Common myeloid progenitor, CD34-positive (primary cell): ENCODE data around the gene THEM4. TPM values are rescaled to one million over a fixed set of nuclear protein-coding genes. Genes with fewer than 3 reads are reported as not detected.

Source experiments
- CTCF ChIA-PET: fragments of 350-600 bp; sonication (Branson Sonifier 250); formaldehyde crosslinking; loops from one replicate; lab custom pipeline; 2021; ENCODE audit warnings: antibody characterized with exemption; lab: Charles Lee
- POLR2A ChIA-PET: fragments of 350-600 bp; sonication (Branson Sonifier 250); formaldehyde crosslinking; loops from one replicate; lab custom pipeline; 2021; ENCODE audit warnings: antibody characterized with exemption; lab: Charles Lee
- DNase-seq, 3 donors: peaks; one replicate each; pipeline versions ENCODE4 v3.0.0 to v3.0.0-alpha.2; 2013
- H3K27ac ChIP-seq, 2 experiments: 1 replicate in 1 of 2; 2 replicates in 1 of 2; pipeline ENCODE4 v1.7.0; 2013; ENCODE audit warnings: inconsistent platforms in 2 of 2, low read length in 2 of 2, mild to moderate bottlenecking in 2 of 2, low read depth in 1 of 2, moderate library complexity in 1 of 2; ENCODE audit not compliant: severe bottlenecking in 2 of 2, insufficient read depth in 1 of 2, poor library complexity in 1 of 2
- H3K27me3 ChIP-seq, 5 experiments: replicated peaks in 2 of 5; 1 replicate in 3 of 5; 2 replicates in 2 of 5; pipeline versions ENCODE4 v1.6.1 to v1.7.0; 2013; ENCODE audit warnings: low read length in 4 of 5, mild to moderate bottlenecking in 2 of 5, moderate library complexity in 2 of 5, inconsistent platforms in 1 of 5; ENCODE audit not compliant: insufficient read depth in 5 of 5, control insufficient read depth in 4 of 5
- H3K36me3 ChIP-seq, 4 experiments: 1 replicate in 2 of 4; 2 replicates in 2 of 4; pipeline versions ENCODE4 v1.6.1 to v1.7.0; 2013; ENCODE audit warnings: low read length in 3 of 4, control low read depth in 1 of 4, mild to moderate bottlenecking in 1 of 4; ENCODE audit not compliant: control insufficient read depth in 4 of 4, insufficient read depth in 4 of 4
- H3K4me1 ChIP-seq, 4 experiments: 1 replicate in 3 of 4; 2 replicates in 1 of 4; pipeline versions ENCODE4 v1.6.1 to v1.7.1; 2013; ENCODE audit warnings: low read length in 3 of 4, mild to moderate bottlenecking in 3 of 4, control low read depth in 1 of 4, inconsistent platforms in 1 of 4, moderate library complexity in 1 of 4; ENCODE audit not compliant: control insufficient read depth in 4 of 4, insufficient read depth in 4 of 4; ENCODE audit errors: control extremely low read depth in 1 of 4
- H3K4me3 ChIP-seq, 7 experiments: 1 replicate in 4 of 7; 2 replicates in 3 of 7; pipeline versions ENCODE4 v1.5.1 to v1.7.0; 2013; ENCODE audit warnings: mild to moderate bottlenecking in 7 of 7, low read length in 6 of 7, moderate library complexity in 6 of 7, inconsistent platforms in 2 of 7, low read depth in 2 of 7, control low read depth in 1 of 7; ENCODE audit not compliant: insufficient read depth in 4 of 7, control insufficient read depth in 1 of 7; ENCODE audit errors: extremely low read depth in 1 of 7
- H3K9me3 ChIP-seq, 5 experiments: 1 replicate in 4 of 5; 2 replicates in 1 of 5; pipeline versions ENCODE4 v1.6.1 to v1.7.1; 2013; ENCODE audit warnings: low read length in 4 of 5, mild to moderate bottlenecking in 2 of 5, inconsistent platforms in 1 of 5, low read depth in 1 of 5, moderate library complexity in 1 of 5; ENCODE audit not compliant: control insufficient read depth in 4 of 5, insufficient read depth in 2 of 5; ENCODE audit errors: control extremely low read depth in 1 of 5
- WGBS: methylation state at CpG from one replicate; pipeline ENCODE4 v1.1.5; 2013; ENCODE audit not compliant: insufficient coverage; 5-methylcytosine and 5-hydroxymethylcytosine counted together
- polyA plus RNA-seq: library from polyadenylated mRNA; unstranded; fragments of 120-200 nt; gene quantifications from one replicate; pipeline ENCODE4 v1.2.1, GENCODE V29; 2013

Gene THEM4
- 38.2 TPM for polyA plus RNA-seq

DNA sequence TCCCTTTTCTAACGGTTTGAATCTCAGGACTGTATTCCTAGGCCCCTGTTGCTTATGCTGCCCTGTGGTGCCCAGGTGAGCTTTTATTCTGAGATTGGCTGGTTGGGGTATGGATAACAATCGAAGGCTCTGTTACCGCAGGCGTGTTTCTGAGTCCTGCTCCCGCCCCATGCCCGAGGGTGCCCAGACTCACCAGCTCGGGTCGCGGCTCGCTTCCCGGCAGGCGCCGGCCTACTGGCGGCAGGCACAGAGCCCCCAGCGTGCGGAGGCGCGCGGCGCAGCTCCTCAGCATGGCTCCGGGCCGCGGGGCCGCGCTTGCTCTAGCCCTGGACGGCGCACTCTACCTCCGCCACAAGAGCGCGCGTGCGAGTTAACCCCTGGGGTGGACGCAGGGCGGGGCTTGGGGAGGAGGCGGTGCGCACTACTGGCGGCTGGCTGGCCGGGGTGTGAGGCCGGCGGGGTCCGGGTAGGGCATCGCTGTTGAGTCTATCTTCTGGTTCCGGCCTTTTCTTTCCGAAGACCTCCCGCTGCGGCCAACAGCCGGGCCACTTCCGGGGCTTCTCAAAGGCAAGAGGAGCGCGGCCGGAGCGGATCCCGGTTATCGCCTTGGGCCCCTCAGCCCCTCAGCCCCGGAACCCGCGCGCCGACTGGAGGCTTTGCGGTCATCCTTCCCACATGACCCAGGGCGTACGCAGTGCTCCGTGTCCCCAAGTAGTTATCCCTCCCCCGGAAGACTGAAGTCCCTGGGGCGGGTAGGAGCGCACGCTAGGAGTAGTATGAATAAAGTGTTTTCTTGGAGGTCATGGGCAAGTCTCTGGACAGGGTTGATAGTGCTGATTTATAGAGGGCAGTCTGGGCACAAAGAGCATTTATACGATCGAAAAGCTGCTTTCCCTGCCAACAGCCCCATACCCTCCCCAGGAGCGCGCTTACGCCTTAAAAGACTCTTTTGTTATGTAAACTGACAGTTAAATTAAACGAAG lies at the start of gene THEM4:
THEM4 (minus strand) TSS at position 345 of the 983 bp plus-strand sequence; CDS start at position 292, 53 bp downstream.
- Histone ChIP-seq H3K27me3 (no peaks in the 10 kb centered on the region), H3K36me3 (peaks cover 0 to 14% (median 7%) of the 10 kb centered on the region in 4 experiments), H3K4me3 (peak within 1 kb of the TSS; percentile 50 to 89 (median 77)), H3K27ac (peak within 1 kb of the TSS; percentile 77 to 86), H3K4me1 (peaks cover 0 to 30% (median 24%) of the 10 kb centered on the region in 4 experiments), H3K9me3 (peaks cover 0 to 18% (median 8%) of the 10 kb centered on the region in 5 experiments)
- CTCF ChIA-PET, result interaction anchor here (0.6 to 4.0 kb wide), 11 partner anchors 11 to 91 kb away, joined by 3 to 18 read pairs (median 3); no protein-coding TSS in a partner anchor
- DNase-seq, result peak; percentile 95 to 97 (median 96)
- POLR2A ChIA-PET, result interaction anchor here (0.5 to 0.6 kb wide), 2 partner anchors 119 to 1758 kb away, joined by 3 read pairs; partner anchors contain the start of gene TDRKH
- 2% methylated on average over 67 of the region's 73 CpGs for WGBS

DNA sequence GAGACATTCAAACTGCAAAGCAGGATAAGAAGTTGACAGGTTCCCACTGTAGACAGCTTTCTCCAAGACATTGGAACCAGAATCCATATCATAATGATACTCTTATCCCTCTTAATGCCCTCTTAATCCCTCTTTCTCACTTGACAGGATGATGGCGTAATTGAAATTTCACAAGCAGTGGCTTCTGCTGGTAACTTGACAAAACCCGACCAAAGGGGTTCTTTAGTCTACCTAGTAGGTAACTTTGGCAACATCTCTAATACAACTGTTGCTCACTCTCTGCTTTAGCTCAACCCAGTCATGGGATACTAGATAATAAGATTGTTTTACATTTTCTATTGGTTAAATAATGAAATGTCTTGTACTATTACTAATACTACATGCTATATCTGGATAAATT lies 49.6 kb upstream of the THEM4 start:
- Histone ChIP-seq H3K4me1 (peaks cover 0 to 13% (median 5%) of the 10 kb centered on the region in 4 experiments), H3K9me3 (no peaks in the 10 kb centered on the region), H3K27me3 (no peaks in the 10 kb centered on the region), H3K36me3 (no peaks in the 10 kb centered on the region), H3K4me3 (no peak overlapping the region), H3K27ac (no peak overlapping the region)
- 100% methylated on average over 2 of the region's 2 CpGs for WGBS
- ChIA-PET CTCF (interaction anchor here (0.7 kb wide), 1 partner anchor 45 kb away, joined by 3 read pairs; no protein-coding TSS in a partner anchor), POLR2A (no interaction called here)
- no peak for DNase-seq

DNA sequence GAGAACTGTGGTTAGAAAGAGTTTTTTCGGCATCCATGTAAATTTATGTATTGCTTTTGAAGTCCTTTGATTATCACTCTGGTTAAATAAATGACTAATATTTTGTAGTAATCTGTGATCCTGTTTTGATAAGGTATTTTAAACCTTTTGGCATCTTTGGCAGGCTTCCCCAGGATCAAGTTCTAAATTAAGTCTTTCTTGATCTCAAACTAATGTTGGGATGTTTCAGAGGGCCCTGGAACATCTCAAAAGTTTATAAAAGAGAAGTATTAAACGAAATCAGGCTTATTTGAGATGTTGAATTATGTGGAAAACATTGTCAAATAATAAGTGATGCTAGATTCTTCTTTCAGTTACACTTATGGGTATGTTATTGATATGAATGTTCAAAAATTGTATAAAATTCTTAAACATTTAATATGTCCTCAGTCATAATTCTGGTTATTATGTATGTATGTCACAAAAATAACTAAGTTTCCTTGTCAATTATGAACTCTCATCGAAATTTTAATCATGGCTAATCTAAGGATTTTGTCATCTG lies 47.7 kb upstream of the THEM4 start:
- CTCF ChIA-PET, result interaction anchor here (1.3 kb wide), 1 partner anchor 48 kb away, joined by 3 read pairs; the partner anchor contains the start of gene THEM4
- DNase-seq, result no peak
- H3K36me3 ChIP-seq, result no peaks in the 10 kb centered on the region
- POLR2A ChIA-PET, result interaction anchor here (0.6 kb wide), 1 partner anchor 14 kb away, joined by 3 read pairs; no protein-coding TSS in a partner anchor
- peaks cover 0 to 13% (median 5%) of the 10 kb centered on the region in 4 experiments for H3K4me1 ChIP-seq
- H3K27ac ChIP-seq, result no peak overlapping the region
- H3K4me3 ChIP-seq, result no peak overlapping the region
- no peaks in the 10 kb centered on the region for H3K27me3 ChIP-seq
- 80% methylated on average over 1 of the region's 3 CpGs for WGBS
- no peaks in the 10 kb centered on the region for H3K9me3 ChIP-seq

DNA sequence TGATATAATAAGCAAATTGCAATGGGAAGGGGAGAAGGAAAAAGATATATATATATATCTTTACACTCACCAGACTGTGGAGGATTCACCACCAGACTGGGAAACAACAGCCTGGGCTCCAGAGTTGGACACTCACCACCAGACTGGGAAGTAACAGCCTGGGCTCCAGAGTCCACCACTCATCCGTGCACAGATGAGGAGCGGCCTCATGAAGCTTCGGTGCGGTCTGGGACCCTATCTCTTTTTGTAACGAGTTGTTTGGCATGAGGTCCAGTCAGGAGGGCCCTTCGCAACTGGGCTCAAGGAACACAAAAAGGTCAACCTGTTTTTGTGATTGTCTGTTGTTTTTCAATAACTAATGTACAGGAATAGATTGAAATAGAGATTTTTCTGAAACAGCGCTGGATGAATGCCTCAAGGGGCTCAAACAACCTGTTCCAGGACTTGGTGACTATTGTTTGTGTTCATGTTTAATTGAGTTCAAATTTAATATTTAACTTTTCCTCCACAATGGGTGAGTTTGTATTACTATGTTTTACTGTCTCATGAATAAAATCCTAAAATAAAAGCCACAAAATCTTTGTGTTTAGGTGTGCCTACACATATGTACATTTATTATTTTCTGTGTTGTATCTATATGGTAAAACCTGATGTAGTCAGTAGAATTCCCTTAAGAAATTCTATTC lies 44.2 kb upstream of the THEM4 start:
- no peak for DNase-seq
- ChIA-PET CTCF (interaction anchor here (1.2 to 1.8 kb wide), 2 partner anchors 14 to 18 kb away, joined by 4 to 11 read pairs; no protein-coding TSS in a partner anchor), POLR2A (no interaction called here)
- Histone ChIP-seq H3K4me1 (peaks cover 0 to 5% (median under 1%) of the 10 kb centered on the region in 4 experiments), H3K27ac (no peak overlapping the region), H3K27me3 (no peaks in the 10 kb centered on the region), H3K36me3 (no peaks in the 10 kb centered on the region), H3K9me3 (no peaks in the 10 kb centered on the region), H3K4me3 (no peak overlapping the region)
- 94% methylated on average over 7 of the region's 7 CpGs for WGBS

DNA sequence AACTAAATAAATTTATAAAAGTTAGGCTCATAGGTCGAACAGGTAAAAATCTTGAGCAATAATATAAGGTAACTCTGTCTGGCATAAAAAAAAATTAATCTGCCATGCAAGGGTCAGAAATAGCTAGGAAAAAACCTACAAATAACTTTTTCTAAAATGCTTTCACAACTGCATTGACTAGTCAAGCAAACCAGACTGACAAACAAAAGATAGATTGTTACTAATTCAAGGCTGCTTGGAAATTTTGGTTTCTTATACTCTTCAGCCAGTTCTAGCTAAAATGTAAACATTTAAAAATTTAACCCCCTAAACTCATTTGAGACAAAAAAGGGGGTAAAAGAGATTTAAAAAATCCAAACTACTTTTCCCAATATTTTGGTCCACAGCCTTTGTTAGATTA lies 43.5 kb upstream of the THEM4 start:
- no peaks in the 10 kb centered on the region for H3K27me3 ChIP-seq
- H3K9me3 ChIP-seq, result no peaks in the 10 kb centered on the region
- CTCF ChIA-PET, result interaction anchor here (1.0 to 2.1 kb wide), 3 partner anchors 15 to 47 kb away, joined by 4 to 11 read pairs (median 7); no protein-coding TSS in a partner anchor
- H3K4me1 ChIP-seq, result peaks cover 0 to 5% (median under 1%) of the 10 kb centered on the region in 4 experiments
- WGBS, result no CpG with 5 or more reads among the region's 1 CpG
- H3K36me3 ChIP-seq, result no peaks in the 10 kb centered on the region
- no peak overlapping the region for H3K4me3 ChIP-seq
- H3K27ac ChIP-seq, result no peak overlapping the region
- DNase-seq, result no peak
- POLR2A ChIA-PET, result no interaction called here

DNA sequence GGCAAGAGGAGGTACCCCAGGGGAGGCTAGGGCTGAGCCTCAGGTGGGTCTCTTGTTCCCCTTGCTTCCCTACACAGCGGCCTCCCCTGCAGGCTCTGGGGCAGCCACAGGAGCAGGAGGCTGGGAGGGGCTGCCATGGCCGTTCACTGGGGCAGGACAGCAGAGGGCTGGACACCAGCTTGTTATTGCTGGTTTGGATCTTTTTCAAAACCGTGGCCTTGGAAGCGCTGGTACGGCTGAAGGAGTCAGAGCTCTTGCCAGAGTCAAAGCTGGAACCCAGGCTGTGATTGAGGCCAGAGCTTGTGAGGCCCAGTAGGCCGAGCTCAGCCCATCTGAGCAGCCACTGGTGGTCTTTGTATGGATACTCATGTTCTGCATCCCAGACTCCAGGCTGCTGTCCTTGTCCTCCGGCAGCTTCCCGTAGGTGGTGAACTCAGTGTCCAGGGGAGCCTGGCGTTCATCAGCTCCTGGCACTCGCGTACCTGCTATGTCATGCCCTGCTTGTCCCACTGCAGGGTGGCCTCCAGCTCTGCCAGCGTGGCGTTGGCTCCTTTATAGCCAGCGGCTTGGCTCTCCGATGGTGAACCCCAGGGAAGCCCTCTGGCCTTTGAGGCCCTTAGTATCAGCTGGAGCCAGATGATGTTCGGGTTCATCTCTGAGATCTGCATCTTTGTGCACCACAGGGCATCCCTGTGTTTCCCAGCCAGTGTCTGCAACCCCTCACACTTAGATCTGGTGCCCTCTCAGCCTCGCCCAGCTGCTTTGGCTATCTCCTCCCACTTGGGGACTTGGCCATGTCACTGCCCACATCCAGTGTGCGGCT lies 40.3 kb upstream of the THEM4 start:
- no peaks in the 10 kb centered on the region for H3K36me3 ChIP-seq
- H3K4me1 ChIP-seq, result peaks cover 2 to 27% (median 17%) of the 10 kb centered on the region in 4 experiments
- WGBS, result 98% methylated on average over 18 of the region's 18 CpGs
- H3K9me3 ChIP-seq, result no peaks in the 10 kb centered on the region
- ChIA-PET POLR2A (no interaction called here), CTCF (interaction anchor here (0.6 to 3.1 kb wide), 7 partner anchors 11 to 60 kb away, joined by 3 to 18 read pairs (median 6); no protein-coding TSS in a partner anchor)
- no peak for DNase-seq
- H3K4me3 ChIP-seq, result no peak overlapping the region
- H3K27ac ChIP-seq, result no peak overlapping the region
- no peaks in the 10 kb centered on the region for H3K27me3 ChIP-seq
